Breast epithelium (tissue), 4 donors: ENCODE measurements around the gene GARRE1. TPM values are rescaled to one million over a fixed set of nuclear protein-coding genes. Genes with fewer than 3 reads are reported as not detected.
"Not testable (repeated sequence)": the region's sequence is repeated elsewhere in the genome, so short reads cannot be mapped to it uniquely, and the experiment has no call there.

Source experiments
- DNase-seq, 2 donors: peaks; one replicate each; pipeline ENCODE4 v3.0.0-alpha.2; 2019; ENCODE audit warnings: low spot score in 2 of 2
- H3K27ac ChIP-seq, 2 donors: fragments of 200-600 bp; sonication (generic) in 1 of 2; one replicate each; pipeline ENCODE4 v1.5.1; 2016 to 2019; ENCODE audit warnings: mild to moderate bottlenecking in 1 of 2
- H3K27me3 ChIP-seq, 2 donors: fragments of 200-600 bp; sonication (generic) in 1 of 2; one replicate each; pipeline versions ENCODE4 v1.5.1 to v1.6.0; 2017 to 2019; ENCODE audit warnings: control low read depth in 1 of 2, mild to moderate bottlenecking in 1 of 2
- H3K36me3 ChIP-seq: fragments of 200-600 bp; one replicate; pipeline ENCODE4 v1.5.1; 2019
- H3K4me1 ChIP-seq, 2 donors: fragments of 200-600 bp; sonication (generic); one replicate each; pipeline ENCODE4 v1.5.1; 2016 to 2019; ENCODE audit warnings: control low read depth in 1 of 2
- H3K4me3 ChIP-seq, 3 donors: fragments of 200-600 bp; sonication (generic); 1 replicate in 2 of 3; 2 replicates in 1 of 3; pipeline ENCODE4 v1.5.1; 2016 to 2019; ENCODE audit warnings: mild to moderate bottlenecking in 3 of 3, moderate library complexity in 2 of 3
- H3K9me3 ChIP-seq, 2 donors: fragments of 200-600 bp; sonication (generic) in 1 of 2; one replicate each; pipeline ENCODE4 v1.5.1; 2016 to 2019; ENCODE audit warnings: control low read depth in 1 of 2
- CTCF ChIP-seq, 3 donors: fragments of 450-650 bp; IDR thresholded peaks; one replicate each; pipeline ENCODE4 v1.5.1; 2016 to 2017; ENCODE audit warnings: antibody characterized with exemption in 3 of 3, mild to moderate bottlenecking in 3 of 3, moderate library complexity in 3 of 3
- POLR2A ChIP-seq: fragments of 450-650 bp; IDR thresholded peaks from one replicate; pipeline ENCODE4 v1.6.1; 2016; ENCODE audit warnings: antibody characterized with exemption, mild to moderate bottlenecking, moderate library complexity
- POLR2AphosphoS5 ChIP-seq, 3 donors: sonication (generic); formaldehyde crosslinking; IDR thresholded peaks; one replicate each; pipeline ENCODE4 v1.6.1; 2017; ENCODE audit warnings: antibody characterized with exemption in 3 of 3
- intact Hi-C: fragments of 100-400 bp; cut with DNase I; formaldehyde crosslinking; loops from one replicate; pipeline ENCODE4 v1.15.1; 2023; ENCODE audit warnings: low total_unique reads
- total RNA-seq, 3 donors: library from RNA; depleted of rRNA; stranded (reverse); fragments of >200 nt; gene quantifications; one replicate each; pipeline ENCODE4 v1.1.0, GENCODE V29; 2016

Gene GARRE1
- total RNA-seq, 3 donors from 2014 or later: 21.0 to 43.9 (median 25.2) TPM

- H3K36me3 ChIP-seq: no peaks in the 10 kb centered on the region
- no peak overlapping the region for H3K4me3 ChIP-seq
- H3K9me3 ChIP-seq: no peaks in the 10 kb centered on the region
- intact Hi-C loops: no loop called here
- H3K27ac ChIP-seq: no peak overlapping the region
- no peak for DNase-seq
- TF ChIP-seq CTCF (IDR thresholded peaks at IDR 0.05) (no peak), POLR2AphosphoS5 (IDR thresholded peaks at IDR 0.05) (no peak), POLR2A (no peak)
- no peaks in the 10 kb centered on the region for H3K27me3 ChIP-seq
- H3K4me1 ChIP-seq: no peaks in the 10 kb centered on the region
Observed at GRCh38 chr19:34237939-34238338, 16.4 kb upstream of the GARRE1 start.

GRCh38 chr19:34241513-34242337 is 12.6 kb upstream of the GARRE1 start:
- intact Hi-C loops: loop anchor here (10.0 kb wide), 1 partner anchor 103 kb away; no protein-coding TSS in a partner anchor
- TF ChIP-seq CTCF (IDR thresholded peaks at IDR 0.05) (peak in 2 of 3 donors; percentile 31 to 34), POLR2AphosphoS5 (IDR thresholded peaks at IDR 0.05) (no peak), POLR2A (no peak)
- peak in 1 of 2 donors; percentile 66 for DNase-seq

GRCh38 chr19:34243138-34243875 is 11.0 kb upstream of the GARRE1 start:
- intact Hi-C loops: loop anchor here (10.0 kb wide), 1 partner anchor 101 kb away; no protein-coding TSS in a partner anchor
- not testable (repeated sequence) for H3K27ac ChIP-seq, H3K4me1 ChIP-seq, H3K27me3 ChIP-seq, H3K36me3 ChIP-seq, H3K9me3 ChIP-seq, H3K4me3 ChIP-seq, DNase-seq

More at GRCh38 chr19:34241513-34242337, 12.6 kb upstream of the GARRE1 start:
- Histone ChIP-seq H3K4me1 (no peaks in the 10 kb centered on the region), H3K27me3 (no peaks in the 10 kb centered on the region), H3K36me3 (no peaks in the 10 kb centered on the region), H3K27ac (no peak overlapping the region), H3K9me3 (no peaks in the 10 kb centered on the region), H3K4me3 (no peak overlapping the region)

- intact Hi-C loops: loop anchor here (10.0 kb wide), 1 partner anchor 101 kb away; no protein-coding TSS in a partner anchor
- no peak for DNase-seq
- H3K27ac ChIP-seq: no peak overlapping the region
Observed at GRCh38 chr19:34243876-34244578, 10.3 kb upstream of the GARRE1 start.

More at GRCh38 chr19:34243876-34244578, 10.3 kb upstream of the GARRE1 start:
- H3K4me3 ChIP-seq: no peak overlapping the region
- H3K27me3 ChIP-seq: no peaks in the 10 kb centered on the region
- H3K4me1 ChIP-seq: no peaks in the 10 kb centered on the region
- H3K36me3 ChIP-seq: no peaks in the 10 kb centered on the region
- no peaks in the 10 kb centered on the region for H3K9me3 ChIP-seq
- TF ChIP-seq POLR2AphosphoS5 (IDR thresholded peaks at IDR 0.05): no peak
- TF ChIP-seq CTCF (IDR thresholded peaks at IDR 0.05): no peak
- no peak for TF ChIP-seq POLR2A
